CD14-positive monocyte (primary cell): ENCODE measurements around the gene SCGB1D2. TPM values are rescaled to one million over a fixed set of nuclear protein-coding genes. Genes with fewer than 3 reads are reported as not detected.
A peak's percentile ranks its signal among the peaks of the same experiment; 100 is the strongest.
"Not testable (repeated sequence)": the region's sequence is repeated elsewhere in the genome, so short reads cannot be mapped to it uniquely, and the experiment has no call there.

Experiments
- DNase-seq, 3 donors: peaks; one replicate each; pipeline ENCODE4 v3.0.0-alpha.2; 2011 to 2022
- H2AFZ ChIP-seq: 2 replicates; pipeline ENCODE4 v1.6.0; 2012; ENCODE audit warnings: mild to moderate bottlenecking, low read depth, low read length, inconsistent platforms; ENCODE audit not compliant: insufficient read depth, poor library complexity, severe bottlenecking
- H3K27ac ChIP-seq, 2 donors: 1 replicate in 1 of 2; 2 replicates in 1 of 2; pipeline ENCODE4 v1.5.1; 2012 to 2013; ENCODE audit warnings: low read length in 2 of 2, control low read depth in 1 of 2, inconsistent platforms in 1 of 2, low read depth in 1 of 2, mild to moderate bottlenecking in 1 of 2
- H3K27me3 ChIP-seq, 2 donors: one replicate each; pipeline versions ENCODE4 v1.6.0 to v1.6.1; 2011 to 2013; ENCODE audit warnings: low read length in 2 of 2; ENCODE audit not compliant: control insufficient read depth in 2 of 2, insufficient read depth in 2 of 2
- H3K36me3 ChIP-seq, 2 donors: replicated peaks in 1 of 2; 1 replicate in 1 of 2; 2 replicates in 1 of 2; pipeline versions ENCODE4 v1.5.1 to v1.6.1; 2012 to 2013; ENCODE audit warnings: low read length in 2 of 2, control low read depth in 1 of 2, inconsistent platforms in 1 of 2, mild to moderate bottlenecking in 1 of 2; ENCODE audit not compliant: insufficient read depth in 2 of 2, control insufficient read depth in 1 of 2
- H3K4me1 ChIP-seq, 2 donors: 1 replicate in 1 of 2; 2 replicates in 1 of 2; pipeline versions ENCODE4 v1.5.1 to v1.6.1; 2012 to 2013; ENCODE audit warnings: low read length in 2 of 2, control low read depth in 1 of 2, inconsistent platforms in 1 of 2, mild to moderate bottlenecking in 1 of 2, moderate library complexity in 1 of 2; ENCODE audit not compliant: insufficient read depth in 2 of 2, control insufficient read depth in 1 of 2
- H3K4me2 ChIP-seq: replicated peaks from 2 replicates; pipeline ENCODE3; 2012; ENCODE audit warnings: low read length, moderate library complexity, mild to moderate bottlenecking; ENCODE audit not compliant: poor library complexity, severe bottlenecking; ENCODE audit errors: extremely low read depth
- H3K4me3 ChIP-seq, 3 experiments: fragments of 200-600 bp in 1 of 3; sonication (generic) in 1 of 3; replicated peaks in 1 of 3; 1 replicate in 2 of 3; 2 replicates in 1 of 3; pipeline ENCODE4 v1.5.1; 2011 to 2013; ENCODE audit warnings: low read length in 3 of 3, mild to moderate bottlenecking in 3 of 3, control low read depth in 2 of 3, low read depth in 2 of 3, inconsistent platforms in 1 of 3, moderate library complexity in 1 of 3
- H3K79me2 ChIP-seq: 2 replicates; pipeline ENCODE4 v1.6.0; 2012; ENCODE audit warnings: mild to moderate bottlenecking, control low read depth, inconsistent platforms, low read length, moderate library complexity; ENCODE audit not compliant: insufficient read depth
- H3K9ac ChIP-seq: 2 replicates; pipeline ENCODE4 v1.6.0; 2017; ENCODE audit warnings: low read length, mild to moderate bottlenecking; ENCODE audit not compliant: insufficient read depth, poor library complexity, severe bottlenecking
- H3K9me3 ChIP-seq, 2 donors: replicated peaks in 1 of 2; 1 replicate in 1 of 2; 2 replicates in 1 of 2; pipeline versions ENCODE4 v1.5.1 to v1.6.1; 2012 to 2013; ENCODE audit warnings: low read length in 2 of 2, control low read depth in 1 of 2; ENCODE audit not compliant: control insufficient read depth in 1 of 2, insufficient read depth in 1 of 2
- H4K20me1 ChIP-seq: 2 replicates; pipeline ENCODE4 v1.6.0; 2012; ENCODE audit warnings: mild to moderate bottlenecking, low read length, control low read depth, moderate library complexity; ENCODE audit not compliant: insufficient read depth
- H3K27ac Mint-ChIP-seq, 7 donors: one replicate each; pipeline ENCODE4 v1.8.0; 2020; ENCODE audit warnings: mild to moderate bottlenecking in 7 of 7, mixed read lengths in 7 of 7, moderate library complexity in 6 of 7, inconsistent platforms in 2 of 7
- H3K27me3 Mint-ChIP-seq, 3 donors: one replicate each; pipeline ENCODE4 v1.8.0; 2021 to 2022; ENCODE audit warnings: low read depth in 3 of 3, mild to moderate bottlenecking in 3 of 3, mixed read lengths in 3 of 3, moderate library complexity in 3 of 3, inconsistent platforms in 1 of 3
- H3K36me3 Mint-ChIP-seq, 2 donors: one replicate each; pipeline ENCODE4 v1.8.0; 2020; ENCODE audit warnings: mixed read lengths in 2 of 2, inconsistent platforms in 1 of 2, mild to moderate bottlenecking in 1 of 2
- H3K4me1 Mint-ChIP-seq: one replicate; pipeline ENCODE4 v1.8.0; 2020; ENCODE audit warnings: mild to moderate bottlenecking, mixed read lengths
- H3K4me3 Mint-ChIP-seq, 2 donors: one replicate each; pipeline ENCODE4 v1.8.0; 2020; ENCODE audit warnings: mild to moderate bottlenecking in 2 of 2, mixed read lengths in 2 of 2, moderate library complexity in 1 of 2
- H3K9me3 Mint-ChIP-seq, 7 donors: one replicate each; pipeline ENCODE4 v1.8.0; 2020 to 2022; ENCODE audit warnings: mixed read lengths in 7 of 7, mild to moderate bottlenecking in 6 of 7, moderate library complexity in 6 of 7, inconsistent platforms in 2 of 7
- CTCF ChIP-seq: fragments of 200-600 bp; IDR thresholded peaks from one replicate; pipeline ENCODE4 v1.8.0; 2022; ENCODE audit warnings: antibody characterized with exemption, mild to moderate bottlenecking
- WGBS: methylation state at CpG from one replicate; pipeline ENCODE4 v1.1.5; 2013; ENCODE audit warnings: missing lambda C conversion rate; ENCODE audit not compliant: insufficient coverage; 5-methylcytosine and 5-hydroxymethylcytosine counted together
- intact Hi-C, 2 donors: fragments of 100-400 bp; cut with micrococcal nuclease; formaldehyde crosslinking; loops; one replicate each; pipeline versions ENCODE4 v1.15.0 to v1.15.1; 2023
- polyA minus RNA-seq: library from RNA; depleted of rRNA, polyadenylated mRNA; stranded (reverse); fragments of >200 nt; gene quantifications from 2 replicates; pipeline ENCODE4 v1.2.3, GENCODE V29; 2012
- polyA plus RNA-seq, 3 donors: library from polyadenylated mRNA; depleted of rRNA in 1 of 3; unstranded in 2 of 3; stranded (reverse) in 1 of 3; fragments of 300-500 nt in 2 of 3; fragments of >200 nt in 1 of 3; fragmentation: Illumina TruSeq in 2 of 3; gene quantifications; 1 replicate in 2 of 3; 2 replicates in 1 of 3; pipeline ENCODE4 v1.2.3, GENCODE V29; 2012 to 2021
- total RNA-seq, 12 experiments: library from RNA in 1 of 12; stranded (reverse) in 1 of 12; fragments of 120-200 nt in 1 of 12; gene quantifications; one replicate each; pipeline ENCODE4 v1.2.4 and lab custom pipeline; 2013 to 2026; ENCODE audit warnings: mixed read lengths in 6 of 12, inconsistent platforms in 1 of 12

Gene SCGB1D2, protein sequence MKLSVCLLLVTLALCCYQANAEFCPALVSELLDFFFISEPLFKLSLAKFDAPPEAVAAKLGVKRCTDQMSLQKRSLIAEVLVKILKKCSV
- total RNA-seq (2013): not detected
- not detected for polyA plus RNA-seq
- polyA minus RNA-seq: not detected in 2 replicates
- 0 to 0.15 (median 0) reads per million in 11 experiments for total RNA-seq (lab: John Stamatoyannopoulos, UW)

DNA sequence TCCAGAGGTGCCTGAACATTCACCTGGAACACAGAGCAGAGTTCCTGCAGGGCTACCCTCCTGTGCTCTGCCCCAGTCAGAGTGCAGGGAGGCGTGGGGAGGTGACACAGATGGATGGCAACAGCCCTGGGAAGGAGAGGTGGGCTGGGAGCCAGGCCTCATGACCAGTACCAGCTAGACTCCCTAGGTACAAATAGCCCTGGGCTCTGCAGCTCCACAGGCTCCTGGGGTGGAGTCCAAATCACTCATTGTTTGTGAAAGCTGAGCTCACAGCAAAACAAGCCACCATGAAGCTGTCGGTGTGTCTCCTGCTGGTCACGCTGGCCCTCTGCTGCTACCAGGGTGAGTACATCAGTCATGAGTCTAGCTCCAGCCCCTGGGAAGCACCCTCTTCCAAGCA is at the start of gene SCGB1D2:
Gene SCGB1D2, plus strand, starts transcription at position 219 of the 400 bp plus-strand sequence. Its CDS starts 69 bp downstream, at position 288.
- no peaks in the 10 kb centered on the region for H3K9me3 ChIP-seq
- Mint-ChIP-seq H3K9me3 (peaks cover 0 to 2% (median 0%) of the 10 kb centered on the region in 7 donors), H3K4me3 (no peak within 1 kb of the TSS), H3K27me3 (peaks cover 6 to 15% (median 13%) of the 10 kb centered on the region in 3 donors), H3K4me1 (no peaks in the 10 kb centered on the region), H3K27ac (no peak within 1 kb of the TSS), H3K36me3 (no peaks in the 10 kb centered on the region)
- no peaks in the 10 kb centered on the region for H3K36me3 ChIP-seq
- no peak within 1 kb of the TSS for H3K4me2 ChIP-seq
- no peak for DNase-seq
- peaks cover 2 to 3% of the 10 kb centered on the region in 2 donors for H3K27me3 ChIP-seq
- WGBS: 51% methylated on average over 3 of the region's 3 CpGs
- H4K20me1 ChIP-seq: no peaks in the 10 kb centered on the region
- no peaks in the 10 kb centered on the region for H3K79me2 ChIP-seq
- H3K9ac ChIP-seq: no peak within 1 kb of the TSS
- intact Hi-C loops: no loop called here
- no peak within 1 kb of the TSS for H3K27ac ChIP-seq
- H3K4me1 ChIP-seq: no peaks in the 10 kb centered on the region
- H3K4me3 ChIP-seq: no peak within 1 kb of the TSS
- H2AFZ ChIP-seq: no peak within 1 kb of the TSS
- no peak for TF ChIP-seq CTCF

DNA sequence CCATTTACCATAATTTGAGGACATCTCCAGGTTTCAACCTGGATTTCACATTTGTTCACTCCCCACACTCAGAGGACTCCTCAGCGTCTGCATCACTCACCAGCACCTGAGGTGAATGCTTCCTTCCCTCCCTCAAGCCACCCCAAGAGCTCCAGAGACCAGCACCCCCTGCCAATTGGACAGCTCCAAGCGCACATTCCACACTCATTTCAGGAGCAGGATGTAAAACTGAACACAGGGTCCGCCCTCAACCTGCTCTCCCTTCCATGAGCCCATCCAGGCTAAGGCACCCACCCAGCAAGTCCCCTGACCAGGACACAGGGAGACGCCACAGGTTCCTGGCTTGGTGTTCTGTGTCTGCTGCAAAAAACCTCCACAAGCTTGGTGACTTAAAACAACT is 48.1 kb upstream of the SCGB1D2 start:
- Mint-ChIP-seq H3K4me3 (peak overlapping the region in 1 of 2 donors; percentile 37), H3K27me3 (peaks cover 20 to 34% (median 26%) of the 10 kb centered on the region in 3 donors), H3K9me3 (peaks cover 0 to 1% (median 0%) of the 10 kb centered on the region in 7 donors), H3K36me3 (no peaks in the 10 kb centered on the region), H3K4me1 (no peaks in the 10 kb centered on the region), H3K27ac (no peak overlapping the region)
- Histone ChIP-seq H3K4me3 (no peak overlapping the region), H3K9me3 (no peaks in the 10 kb centered on the region), H4K20me1 (no peaks in the 10 kb centered on the region), H3K4me1 (no peaks in the 10 kb centered on the region), H3K36me3 (no peaks in the 10 kb centered on the region), H2AFZ (no peak overlapping the region), H3K27me3 (no peaks in the 10 kb centered on the region), H3K9ac (no peak overlapping the region), H3K27ac (no peak overlapping the region), H3K4me2 (no peak overlapping the region), H3K79me2 (no peaks in the 10 kb centered on the region)
- 78% methylated on average over 2 of the region's 4 CpGs for WGBS
- no peak for DNase-seq
- TF ChIP-seq CTCF: no peak
- intact Hi-C loops: no loop called here

DNA sequence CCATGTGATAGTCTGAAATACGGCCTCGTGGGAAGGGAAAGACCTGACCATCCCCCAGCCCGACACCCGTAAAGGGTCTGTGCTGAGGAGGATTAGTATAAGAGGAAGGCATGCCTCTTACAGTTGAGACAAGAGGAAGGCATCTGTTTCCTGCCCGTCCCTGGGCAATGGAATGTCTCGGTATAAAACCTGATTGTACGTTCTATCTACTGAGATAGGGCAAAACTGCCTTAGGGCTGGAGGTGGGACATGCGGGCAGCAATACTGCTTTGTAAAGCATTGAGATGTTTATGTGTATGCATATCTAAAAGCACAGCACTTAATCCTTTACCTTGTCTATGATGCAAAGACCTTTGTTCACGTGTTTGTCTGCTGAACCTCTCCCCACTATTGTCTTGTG is 47.0 kb upstream of the SCGB1D2 start:
- H3K27me3 Mint-ChIP-seq: peaks cover 20 to 35% (median 26%) of the 10 kb centered on the region in 3 donors

More for the DNA sequence above, 47.0 kb upstream of the SCGB1D2 start:
- H3K36me3 Mint-ChIP-seq, DNase-seq, H3K4me1 ChIP-seq, H3K9ac ChIP-seq, H3K4me3 ChIP-seq, H3K4me3 Mint-ChIP-seq, H3K4me2 ChIP-seq, H3K9me3 Mint-ChIP-seq, H3K27me3 ChIP-seq, H4K20me1 ChIP-seq, H3K79me2 ChIP-seq, H3K4me1 Mint-ChIP-seq, H3K27ac Mint-ChIP-seq, H3K36me3 ChIP-seq, H3K9me3 ChIP-seq, intact Hi-C loops, H3K27ac ChIP-seq, H2AFZ ChIP-seq: not testable (repeated sequence)
- WGBS: no CpG with 5 or more reads among the region's 9 CpGs
